ENCODE data around the gene MAPK1IP1L.

The MAPK1IP1L gene

GRCh38 chr14:55098561-55098898 lies 47.1 kb downstream of the MAPK1IP1L start:
- no peak for DNase-seq

- no peak for DNase-seq
These were observed 48.3 kb downstream of the MAPK1IP1L start for GRCh38 chr14:55099756-55100155.

GRCh38 chr14:55101698-55102097 lies 50.3 kb downstream of the MAPK1IP1L start:
- no peak for DNase-seq

GRCh38 chr14:55102141-55102621 lies 50.7 kb downstream of the MAPK1IP1L start:
- DNase-seq = peak; percentile 85

- peak; percentile 78 for DNase-seq
These were observed 51.7 kb downstream of the MAPK1IP1L start for GRCh38 chr14:55103005-55103640.

GRCh38 chr14:55103971-55104954 lies 52.8 kb downstream of the MAPK1IP1L start:
- DNase-seq = no peak

- no peak for DNase-seq
These were observed 54.5 kb downstream of the MAPK1IP1L start for GRCh38 chr14:55105991-55106390.

- DNase-seq = no peak
These were observed 56.5 kb downstream of the MAPK1IP1L start for GRCh38 chr14:55107766-55108554.

GRCh38 chr14:55109836-55110235 lies 58.4 kb downstream of the MAPK1IP1L start:
- DNase-seq = no peak

- no peak for DNase-seq
These were observed 59.8 kb downstream of the MAPK1IP1L start for GRCh38 chr14:55111122-55111708.

GRCh38 chr14:55114720-55115119 lies 63.3 kb downstream of the MAPK1IP1L start:
- no peak for DNase-seq

GRCh38 chr14:55115460-55115859 lies 64.0 kb downstream of the MAPK1IP1L start:
- no peak for DNase-seq

GRCh38 chr14:55115861-55116245 lies 64.4 kb downstream of the MAPK1IP1L start:
- DNase-seq = no peak

GRCh38 chr14:55116246-55117030 lies 65.0 kb downstream of the MAPK1IP1L start:
- no peak for DNase-seq

- DNase-seq = no peak
These were observed 66.5 kb downstream of the MAPK1IP1L start for GRCh38 chr14:55117803-55118441.

GRCh38 chr14:55118761-55119160 lies 67.3 kb downstream of the MAPK1IP1L start:
- DNase-seq = no peak

Measured in DMS79 (cell line).